Loucy (cell line): ENCODE results near the gene PFDN2.

ENCODE experiments used
- H2AFZ ChIP-seq: fragments of 200-600 bp; sonication (generic); 2 replicates; pipeline ENCODE4 v1.6.0; 2016; ENCODE audit warnings: antibody characterized with exemption, mild to moderate bottlenecking, low read length, moderate library complexity
- H3F3A ChIP-seq: fragments of 200-600 bp; 2 replicates; pipeline ENCODE4 v1.6.0; 2016; ENCODE audit warnings: antibody characterized with exemption, low read depth, mild to moderate bottlenecking
- H3K27me3 ChIP-seq: fragments of 200-600 bp; sonication (generic); 2 replicates; pipeline ENCODE4 v1.6.1; 2014; ENCODE audit warnings: low read length, mild to moderate bottlenecking; ENCODE audit not compliant: insufficient read depth, poor library complexity, severe bottlenecking
- H3K36me3 ChIP-seq: fragments of 200-600 bp; sonication (generic); 2 replicates; pipeline ENCODE4 v1.6.1; 2016; ENCODE audit warnings: low read length; ENCODE audit not compliant: insufficient read depth
- H3K4me1 ChIP-seq: fragments of 200-600 bp; sonication (generic); 2 replicates; pipeline ENCODE4 v1.5.1; 2014; ENCODE audit warnings: low read length, mild to moderate bottlenecking; ENCODE audit not compliant: insufficient read depth, poor library complexity, severe bottlenecking
- H3K4me2 ChIP-seq: fragments of 200-600 bp; sonication (generic); 2 replicates; pipeline ENCODE4 v1.6.0; 2014; ENCODE audit warnings: antibody characterized with exemption, low read length, low read depth, mild to moderate bottlenecking; ENCODE audit not compliant: poor library complexity, severe bottlenecking
- H3K4me3 ChIP-seq: fragments of 200-600 bp; sonication (generic); 2 replicates; pipeline ENCODE4 v1.5.1; 2014; ENCODE audit warnings: low read length, mild to moderate bottlenecking, mixed read lengths; ENCODE audit not compliant: poor library complexity, severe bottlenecking
- H3K79me2 ChIP-seq: fragments of 200-600 bp; sonication (generic); 2 replicates; pipeline ENCODE4 v1.6.1; 2014; ENCODE audit warnings: low read length; ENCODE audit not compliant: insufficient read depth
- H3K9ac ChIP-seq: fragments of 200-600 bp; sonication (generic); 2 replicates; pipeline ENCODE4 v1.6.0; 2014; ENCODE audit warnings: mild to moderate bottlenecking, low read depth, low read length, moderate library complexity; ENCODE audit not compliant: poor library complexity, severe bottlenecking
- H3K9me2 ChIP-seq: fragments of 200-600 bp; sonication (generic); replicated peaks from 2 replicates; pipeline ENCODE4 v1.6.1; 2016; ENCODE audit warnings: low read depth, low read length, mixed read lengths
- H3K9me3 ChIP-seq: fragments of 200-600 bp; sonication (generic); 2 replicates; pipeline ENCODE4 v1.6.1; 2014; ENCODE audit warnings: mild to moderate bottlenecking, antibody characterized with exemption, low read length, low read depth; ENCODE audit not compliant: insufficient read depth
- H4K20me1 ChIP-seq: fragments of 200-600 bp; sonication (generic); 2 replicates; pipeline ENCODE4 v1.6.0; 2014; ENCODE audit warnings: antibody characterized with exemption, low read length, mild to moderate bottlenecking; ENCODE audit not compliant: insufficient read depth, poor library complexity, severe bottlenecking
- EZH2phosphoT487 ChIP-seq: fragments of 200-600 bp; IDR thresholded peaks from 2 replicates; pipeline ENCODE4 v1.6.1; 2018; ENCODE audit warnings: antibody characterized with exemption, mild to moderate bottlenecking, moderate library complexity, borderline replicate concordance
- TF ChIP-seq, protein P1 (sequence below): fragments of 200-600 bp; sonication (generic); conservative IDR thresholded peaks from 2 replicates; pipeline ENCODE4 v1.5.1; 2014; ENCODE audit warnings: mild to moderate bottlenecking, antibody characterized with exemption, low read length

PFDN2 gene

GRCh38 chr1:161133220-161133740 lies 15.4 kb upstream of the PFDN2 start:
- H3K9ac ChIP-seq: peak overlapping the region; percentile 88
- TF ChIP-seq, protein P1, sequence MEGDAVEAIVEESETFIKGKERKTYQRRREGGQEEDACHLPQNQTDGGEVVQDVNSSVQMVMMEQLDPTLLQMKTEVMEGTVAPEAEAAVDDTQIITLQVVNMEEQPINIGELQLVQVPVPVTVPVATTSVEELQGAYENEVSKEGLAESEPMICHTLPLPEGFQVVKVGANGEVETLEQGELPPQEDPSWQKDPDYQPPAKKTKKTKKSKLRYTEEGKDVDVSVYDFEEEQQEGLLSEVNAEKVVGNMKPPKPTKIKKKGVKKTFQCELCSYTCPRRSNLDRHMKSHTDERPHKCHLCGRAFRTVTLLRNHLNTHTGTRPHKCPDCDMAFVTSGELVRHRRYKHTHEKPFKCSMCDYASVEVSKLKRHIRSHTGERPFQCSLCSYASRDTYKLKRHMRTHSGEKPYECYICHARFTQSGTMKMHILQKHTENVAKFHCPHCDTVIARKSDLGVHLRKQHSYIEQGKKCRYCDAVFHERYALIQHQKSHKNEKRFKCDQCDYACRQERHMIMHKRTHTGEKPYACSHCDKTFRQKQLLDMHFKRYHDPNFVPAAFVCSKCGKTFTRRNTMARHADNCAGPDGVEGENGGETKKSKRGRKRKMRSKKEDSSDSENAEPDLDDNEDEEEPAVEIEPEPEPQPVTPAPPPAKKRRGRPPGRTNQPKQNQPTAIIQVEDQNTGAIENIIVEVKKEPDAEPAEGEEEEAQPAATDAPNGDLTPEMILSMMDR: no peak
- TF ChIP-seq EZH2phosphoT487: no peak
- H2AFZ ChIP-seq: peak overlapping the region; percentile 91
- H3K4me1 ChIP-seq: peaks cover 45% of the 10 kb centered on the region
- H3K4me3 ChIP-seq: peak overlapping the region; percentile 95
- H3K36me3 ChIP-seq: peaks cover 8% of the 10 kb centered on the region; the same call in 1 of the 2 replicates
- H3K27me3 ChIP-seq: no peaks in the 10 kb centered on the region
- peaks cover 10% of the 10 kb centered on the region for H4K20me1 ChIP-seq
- peak overlapping the region; percentile 95 for H3K4me2 ChIP-seq
- H3K9me3 ChIP-seq: no peaks in the 10 kb centered on the region
- H3K79me2 ChIP-seq: peaks cover 61% of the 10 kb centered on the region
- H3K9me2 ChIP-seq: no peaks in the 10 kb centered on the region
- H3F3A ChIP-seq: 0 out of 2 replicates have a peak, but pooled peaks cover 3% of the 10 kb centered on the region

GRCh38 chr1:161132410-161133219 lies 14.8 kb upstream of the PFDN2 start, which contains the start of gene DEDD:
DEDD (minus strand) TSS chr1:161132667; CDS start chr1:161124462, 8,205 bp downstream.
- Histone ChIP-seq H3K9me2 (no peaks in the 10 kb centered on the region), H3K4me1 (peaks cover 51% of the 10 kb centered on the region), H3K4me3 (peak within 1 kb of the TSS; percentile 95), H3K36me3 (peaks cover 14% of the 10 kb centered on the region; the same call in 1 of the 2 replicates), H2AFZ (peak within 1 kb of the TSS; percentile 91), H3K27me3 (no peaks in the 10 kb centered on the region), H3K9me3 (no peaks in the 10 kb centered on the region), H3K79me2 (peaks cover 68% of the 10 kb centered on the region), H3F3A (0 out of 2 replicates have a peak, but pooled peaks cover 3% of the 10 kb centered on the region), H3K4me2 (peak within 1 kb of the TSS; percentile 95), H4K20me1 (peaks cover 10% of the 10 kb centered on the region), H3K9ac (peak within 1 kb of the TSS; percentile 88)
- TF ChIP-seq EZH2phosphoT487: no peak
- TF ChIP-seq, protein P1: peak; percentile 34

DNA sequence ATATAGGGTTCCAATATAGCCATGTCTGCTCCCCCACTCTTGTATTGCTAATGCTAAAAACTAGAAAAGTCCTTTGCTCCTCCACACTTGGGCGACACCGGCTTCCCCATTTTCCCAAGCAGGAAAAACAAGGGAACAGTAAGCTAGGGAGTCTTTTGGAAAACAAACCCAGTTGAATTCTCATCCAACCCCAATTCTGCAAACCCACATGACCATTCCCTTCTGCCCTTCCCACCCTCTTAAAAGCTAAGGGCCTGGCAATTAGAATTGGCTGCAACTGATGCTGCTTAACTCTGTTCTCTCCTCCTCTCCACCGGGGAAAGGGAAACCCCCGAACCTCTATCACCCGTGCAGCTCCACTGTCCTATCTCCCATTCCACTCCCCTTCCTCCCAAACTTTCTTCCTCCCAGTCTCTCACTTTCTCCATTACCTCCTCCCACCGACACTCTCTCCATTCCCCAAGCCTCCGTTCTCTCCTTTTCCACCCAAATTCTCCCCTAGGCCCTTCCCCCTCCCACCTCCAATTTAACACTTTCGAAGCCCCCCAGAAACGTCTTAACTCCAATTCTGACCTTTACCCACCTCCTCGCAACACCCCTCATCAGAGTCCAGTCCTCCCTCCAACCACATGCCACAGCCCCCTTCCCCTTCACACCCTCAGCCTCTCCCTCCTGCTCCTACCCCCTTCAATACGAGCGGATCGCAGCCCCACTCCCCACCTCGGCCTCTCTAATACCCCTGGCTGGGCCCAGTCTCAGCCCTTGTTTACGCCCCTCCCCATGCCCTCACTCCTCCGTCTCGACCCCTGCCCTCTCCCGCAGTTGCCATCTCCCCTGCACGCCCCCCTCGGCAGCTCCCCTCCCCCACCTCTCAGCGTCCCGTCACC lies 13.9 kb upstream of the PFDN2 start:
- H3F3A ChIP-seq: 0 out of 2 replicates have a peak, but pooled peaks cover 3% of the 10 kb centered on the region
- peaks cover 17% of the 10 kb centered on the region; the same call in 1 of the 2 replicates for H3K36me3 ChIP-seq
- peak overlapping the region; percentile 95 for H3K4me2 ChIP-seq
- H2AFZ ChIP-seq: peak overlapping the region; percentile 91
- peaks cover 60% of the 10 kb centered on the region for H3K4me1 ChIP-seq
- H3K27me3 ChIP-seq: no peaks in the 10 kb centered on the region
- H4K20me1 ChIP-seq: peaks cover 10% of the 10 kb centered on the region
- H3K9me2 ChIP-seq: no peaks in the 10 kb centered on the region
- peak overlapping the region; percentile 88 for H3K9ac ChIP-seq
- H3K79me2 ChIP-seq: peaks cover 76% of the 10 kb centered on the region
- H3K4me3 ChIP-seq: peak overlapping the region; percentile 95
- TF ChIP-seq, protein P1: no peak
- TF ChIP-seq EZH2phosphoT487: no peak
- H3K9me3 ChIP-seq: no peaks in the 10 kb centered on the region
